Spinal cord (tissue), 10 donors: ENCODE results near the gene GPR162. TPM values are rescaled to one million over a fixed set of nuclear protein-coding genes. Genes with fewer than 3 reads are reported as not detected.

Source experiments
- DNase-seq, 6 donors: peaks; one replicate each; pipeline versions ENCODE4 v3.0.0 to v3.0.0-alpha.2; 2013 to 2015; ENCODE audit warnings: low spot score in 6 of 6, low read depth in 4 of 6
- H3K27ac ChIP-seq: one replicate; pipeline ENCODE4 v1.5.1; 2013; ENCODE audit warnings: low read depth, low read length, control low read depth
- H3K27me3 ChIP-seq: one replicate; pipeline ENCODE4 v1.6.1; 2013; ENCODE audit warnings: low read length; ENCODE audit not compliant: control insufficient read depth, insufficient read depth
- H3K36me3 ChIP-seq: one replicate; pipeline ENCODE4 v1.6.1; 2013; ENCODE audit warnings: low read length; ENCODE audit not compliant: control insufficient read depth, insufficient read depth
- H3K4me1 ChIP-seq: one replicate; pipeline ENCODE4 v1.6.1; 2013; ENCODE audit warnings: low read length; ENCODE audit not compliant: control insufficient read depth, insufficient read depth
- H3K4me3 ChIP-seq: one replicate; pipeline ENCODE4 v1.5.1; 2013; ENCODE audit warnings: low read depth, low read length, control low read depth
- H3K9me3 ChIP-seq: one replicate; pipeline ENCODE4 v1.6.1; 2013; ENCODE audit warnings: low read length; ENCODE audit not compliant: control insufficient read depth, insufficient read depth
- WGBS: methylation state at CpG from one replicate; pipeline ENCODE4 v1.1.5; 2013; ENCODE audit warnings: missing lambda C conversion rate; ENCODE audit not compliant: insufficient coverage; 5-methylcytosine and 5-hydroxymethylcytosine counted together
- polyA plus RNA-seq, 2 donors: library from polyadenylated mRNA; unstranded; fragments of 120-200 nt; gene quantifications; one replicate each; pipeline ENCODE4 v1.2.1, GENCODE V29; 2013; ENCODE audit not compliant: insufficient read length in 2 of 2
- total RNA-seq, 2 donors: library from RNA; depleted of rRNA in 1 of 2; stranded (reverse); fragments of 120-200 nt in 1 of 2; fragments of >200 nt in 1 of 2; gene quantifications; one replicate each; pipeline versions ENCODE4 v1.2.3 to v1.2.4, GENCODE V29; 2013 to 2014
- donor health status: healthy.

GPR162 gene
- total and polyA plus RNA-seq, 4 donors: 43.4 to 128 (median 83.5) TPM

DNA sequence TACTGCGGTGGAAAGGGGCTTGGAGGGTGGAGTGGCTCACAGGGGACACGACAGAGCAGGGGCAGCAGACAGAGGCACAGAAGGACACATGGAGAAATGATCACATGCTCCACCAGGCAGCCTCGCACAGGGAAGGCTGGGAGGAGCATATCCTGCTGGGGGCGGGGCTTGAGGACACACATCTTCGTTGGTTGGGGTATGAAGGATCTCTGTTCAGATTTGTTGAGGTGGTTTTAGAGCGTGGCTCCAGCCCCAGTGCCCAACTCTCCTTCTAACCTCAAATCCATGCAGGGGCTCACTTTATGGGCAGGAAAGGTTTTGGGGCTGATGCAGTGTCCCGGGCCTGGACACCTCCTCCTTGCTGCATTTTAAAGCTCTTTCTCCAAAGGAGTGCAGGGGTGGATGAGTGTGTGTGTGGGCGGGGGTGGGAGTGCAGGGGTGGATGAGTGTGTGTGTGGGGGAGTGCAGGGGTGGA lies 5.9 kb downstream of the GPR162 start:
- Histone ChIP-seq H3K27ac (peak overlapping the region; percentile 63), H3K4me1 (peaks cover 75% of the 10 kb centered on the region), H3K27me3 (no peaks in the 10 kb centered on the region), H3K4me3 (no peak overlapping the region), H3K9me3 (no peaks in the 10 kb centered on the region), H3K36me3 (peaks cover 65% of the 10 kb centered on the region)
- WGBS: 5% methylated on average over 3 of the region's 8 CpGs
- DNase-seq: peak in 4 of 6 donors; percentile 51 to 96 (median 82)

DNA sequence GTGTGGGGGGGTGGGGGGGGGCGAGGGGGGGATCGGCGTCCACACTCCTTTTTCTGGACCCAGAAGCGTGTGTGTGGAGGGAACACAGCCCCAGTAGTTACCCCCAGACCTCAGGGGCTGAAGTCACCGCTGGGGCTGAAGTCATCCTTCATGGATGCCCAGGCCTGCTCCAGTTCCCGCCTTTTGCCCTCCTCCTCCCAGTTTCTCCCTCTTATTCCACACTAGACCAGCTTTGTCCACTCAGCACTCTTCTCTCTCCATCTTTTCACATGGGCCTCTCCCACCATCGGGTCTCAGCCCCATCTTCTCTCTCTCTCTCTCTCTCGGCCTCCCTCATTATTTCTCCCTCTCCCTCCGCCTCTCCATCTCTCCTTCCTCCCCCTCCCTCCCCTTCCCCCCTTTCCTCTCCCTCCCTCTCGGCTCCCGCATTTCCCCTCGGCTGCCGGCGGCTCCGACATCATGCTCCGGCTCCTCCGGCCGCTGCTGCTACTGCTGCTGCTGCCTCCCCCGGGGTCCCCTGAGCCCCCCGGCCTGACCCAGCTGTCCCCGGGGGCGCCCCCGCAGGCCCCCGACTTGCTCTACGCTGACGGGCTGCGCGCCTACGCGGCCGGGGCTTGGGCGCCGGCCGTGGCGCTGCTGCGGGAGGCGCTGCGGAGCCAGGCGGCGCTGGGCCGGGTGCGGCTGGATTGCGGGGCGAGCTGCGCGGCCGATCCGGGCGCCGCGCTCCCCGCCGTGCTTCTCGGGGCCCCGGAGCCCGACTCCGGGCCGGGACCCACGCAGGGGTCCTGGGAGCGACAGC lies 6.6 kb downstream of the GPR162 start, which contains the start of gene P3H3:
TSS of gene P3H3 (plus strand) at position 426 of the 799 bp plus-strand sequence. CDS start at position 460, 34 bp downstream.
- Histone ChIP-seq H3K9me3 (no peaks in the 10 kb centered on the region), H3K27me3 (no peaks in the 10 kb centered on the region), H3K4me3 (peak within 1 kb of the TSS; percentile 75), H3K36me3 (peaks cover 65% of the 10 kb centered on the region), H3K27ac (peak within 1 kb of the TSS; percentile 84), H3K4me1 (peaks cover 68% of the 10 kb centered on the region)
- WGBS: under 1% methylated on average over 55 of the region's 60 CpGs
- peak in 3 of 6 donors; percentile 42 to 92 (median 88) for DNase-seq

GRCh38 chr12:6828781-6829535 lies 7.3 kb downstream of the GPR162 start:
- Histone ChIP-seq H3K36me3 (peaks cover 66% of the 10 kb centered on the region), H3K27ac (peak overlapping the region; percentile 77), H3K4me3 (peak overlapping the region; percentile 75), H3K27me3 (no peaks in the 10 kb centered on the region), H3K9me3 (no peaks in the 10 kb centered on the region), H3K4me1 (peaks cover 60% of the 10 kb centered on the region)
- DNase-seq: peak in 3 of 6 donors; percentile 27 to 89 (median 83)
- under 1% methylated on average over 71 of the region's 71 CpGs for WGBS

DNA sequence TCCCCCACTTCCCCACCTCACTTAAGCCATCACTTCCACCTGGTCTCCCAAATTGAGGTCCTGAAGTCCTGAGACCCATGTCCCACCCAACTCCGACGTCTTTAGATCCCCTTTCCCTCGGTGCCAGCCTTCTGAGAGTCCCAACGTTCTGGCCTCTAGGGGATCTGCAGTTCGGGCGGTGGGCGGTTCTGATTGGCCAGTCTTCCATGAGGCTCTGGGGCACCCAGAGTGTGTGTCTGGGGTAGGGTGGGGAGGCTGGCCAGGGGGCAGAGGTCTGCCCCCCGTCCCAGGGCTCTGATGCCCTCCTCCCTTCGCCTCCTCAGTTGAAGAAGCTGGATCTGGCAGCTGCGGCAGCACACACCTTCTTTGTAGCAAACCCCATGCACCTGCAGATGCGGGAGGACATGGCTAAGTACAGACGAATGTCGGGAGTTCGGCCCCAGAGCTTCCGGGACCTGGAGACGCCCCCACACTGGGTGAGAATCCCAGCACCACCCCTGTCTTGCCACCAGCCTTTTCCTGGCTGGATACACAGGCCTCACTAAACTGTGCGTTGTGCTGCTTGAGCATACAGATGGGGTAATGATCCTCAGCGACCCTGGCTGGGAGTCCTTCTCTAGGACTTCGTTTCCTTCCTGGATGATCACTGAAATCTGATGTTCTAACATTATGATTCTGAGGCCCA lies 8.1 kb downstream of the GPR162 start:
- peaks cover 53% of the 10 kb centered on the region for H3K4me1 ChIP-seq
- DNase-seq: no peak
- peak overlapping the region; percentile 75 for H3K4me3 ChIP-seq
- WGBS: 26% methylated on average over 14 of the region's 19 CpGs
- H3K27me3 ChIP-seq: no peaks in the 10 kb centered on the region
- peak overlapping the region; percentile 77 for H3K27ac ChIP-seq
- H3K9me3 ChIP-seq: no peaks in the 10 kb centered on the region
- peaks cover 64% of the 10 kb centered on the region for H3K36me3 ChIP-seq

- Histone ChIP-seq H3K36me3 (peaks cover 58% of the 10 kb centered on the region), H3K27me3 (no peaks in the 10 kb centered on the region), H3K4me3 (no peak overlapping the region), H3K9me3 (no peaks in the 10 kb centered on the region), H3K4me1 (peaks cover 46% of the 10 kb centered on the region), H3K27ac (no peak overlapping the region)
- no peak for DNase-seq
- WGBS: 93% methylated on average over 9 of the region's 11 CpGs
These were observed 8.8 kb downstream of the GPR162 start for GRCh38 chr12:6830286-6830890.

- WGBS: 98% methylated on average over 5 of the region's 6 CpGs
- H3K9me3 ChIP-seq: no peaks in the 10 kb centered on the region
- no peaks in the 10 kb centered on the region for H3K27me3 ChIP-seq
- no peak overlapping the region for H3K27ac ChIP-seq
- peaks cover 57% of the 10 kb centered on the region for H3K36me3 ChIP-seq
- H3K4me1 ChIP-seq: peaks cover 40% of the 10 kb centered on the region
- DNase-seq: no peak
- H3K4me3 ChIP-seq: no peak overlapping the region
These were observed 9.4 kb downstream of the GPR162 start for GRCh38 chr12:6830999-6831398.

DNA sequence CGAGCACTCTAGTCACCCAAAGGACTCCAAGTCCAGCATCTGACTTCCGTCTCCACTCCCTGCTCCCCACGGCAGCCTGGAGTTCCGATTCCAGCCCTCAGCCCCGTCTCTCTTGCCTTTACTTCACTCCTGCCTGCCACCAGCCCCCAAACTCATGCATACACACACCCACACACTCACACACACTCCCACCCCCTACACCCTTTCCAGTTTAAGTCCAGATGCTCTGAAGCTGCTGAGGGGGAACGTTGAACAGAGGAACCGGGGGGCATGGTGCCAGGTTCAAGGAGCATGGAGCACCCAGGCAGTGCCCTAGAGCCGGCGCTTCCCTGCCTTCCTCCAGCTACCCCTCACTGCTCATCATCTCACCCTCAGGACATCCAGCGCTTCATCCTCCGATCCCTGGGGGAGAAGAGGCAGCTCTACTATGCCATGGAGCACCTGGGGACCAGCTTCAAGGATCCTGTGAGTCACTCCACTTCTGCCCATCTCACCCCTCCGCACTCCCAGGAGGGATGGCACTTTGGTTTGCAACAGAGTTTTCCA lies 9.9 kb downstream of the GPR162 start:
- H3K36me3 ChIP-seq: peaks cover 56% of the 10 kb centered on the region
- H3K27ac ChIP-seq: no peak overlapping the region
- H3K27me3 ChIP-seq: no peaks in the 10 kb centered on the region
- H3K9me3 ChIP-seq: no peaks in the 10 kb centered on the region
- no peak overlapping the region for H3K4me3 ChIP-seq
- WGBS: 90% methylated on average over 12 of the region's 12 CpGs
- H3K4me1 ChIP-seq: peaks cover 35% of the 10 kb centered on the region
- DNase-seq: no peak

DNA sequence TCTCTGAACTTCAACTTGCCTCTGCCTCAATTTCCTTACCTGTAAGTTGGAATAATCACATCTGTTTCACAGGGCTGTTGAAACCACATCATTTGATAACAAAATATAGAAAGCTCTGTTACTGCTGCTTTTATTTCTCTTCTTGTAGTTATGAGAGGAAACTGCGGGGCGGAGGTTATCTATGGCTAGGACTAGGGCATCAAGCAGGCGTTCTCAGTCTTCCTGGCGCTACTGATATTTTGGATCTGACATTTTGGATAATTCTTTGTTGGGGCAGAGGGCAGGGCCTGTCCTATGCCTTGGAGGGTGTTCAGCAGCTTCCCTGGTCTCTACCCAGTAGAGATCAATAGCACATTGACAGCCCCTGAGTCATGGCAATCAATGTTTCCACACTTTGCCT lies 10.5 kb downstream of the GPR162 start:
- Histone ChIP-seq H3K27me3 (no peaks in the 10 kb centered on the region), H3K27ac (no peak overlapping the region), H3K4me1 (peaks cover 29% of the 10 kb centered on the region), H3K36me3 (peaks cover 56% of the 10 kb centered on the region), H3K9me3 (no peaks in the 10 kb centered on the region), H3K4me3 (no peak overlapping the region)
- WGBS: 100% methylated on average over 3 of the region's 4 CpGs
- DNase-seq: no peak
